Measurements from ENCODE around the gene CBX2. TPM values are rescaled to one million over a fixed set of nuclear protein-coding genes. Genes with fewer than 3 reads are reported as not detected.

Gene CBX2
- total and polyA plus RNA-seq, 4 donors = 1.4 to 13.5 (median 3.0) TPM

DNA sequence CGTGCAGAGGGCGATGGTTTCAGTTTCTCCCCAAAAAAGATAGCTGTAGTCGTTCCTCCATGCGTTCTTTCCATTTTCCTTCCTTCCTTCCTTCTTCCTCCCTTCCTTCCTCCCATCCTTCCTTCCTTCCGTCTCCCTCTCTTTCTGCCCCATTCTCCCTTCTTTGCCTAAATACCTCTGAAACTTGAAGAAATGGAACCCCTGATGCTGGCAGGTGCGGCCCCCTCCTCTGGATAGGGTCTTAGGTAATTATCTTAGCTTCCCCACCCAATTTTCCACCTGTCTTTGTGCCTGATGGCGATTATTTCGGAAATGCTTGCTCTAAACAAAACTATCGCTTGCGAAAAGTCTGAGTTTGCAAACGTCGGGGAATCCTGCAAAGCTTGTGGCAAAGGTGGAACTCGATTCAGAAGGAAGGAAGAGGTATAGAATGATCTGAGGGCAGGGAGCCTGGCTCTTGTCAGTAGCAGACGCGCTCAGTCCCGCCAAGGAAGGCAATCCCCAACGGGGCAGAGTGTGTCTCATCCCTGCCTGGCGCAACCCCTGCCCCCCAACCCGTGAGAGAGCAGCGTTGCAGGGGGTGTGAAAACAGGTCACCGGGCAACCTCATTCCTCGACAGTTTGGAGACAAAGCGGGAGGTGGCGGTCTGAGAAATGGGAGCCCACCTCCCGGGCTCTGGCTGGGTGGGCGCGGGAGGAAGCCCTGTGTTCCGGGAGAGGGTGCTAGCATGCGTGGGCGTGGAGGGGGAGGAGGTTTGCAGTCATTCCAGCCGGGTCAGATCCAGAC lies 21.8 kb downstream of the CBX2 start:
- no peak for DNase-seq
- H3K9ac ChIP-seq (ENCODE audit: insufficient read depth in 1 of 2, low read length in 2 of 2) = no peak overlapping the region
- peaks cover 0 to 4% (median 0%) of the 10 kb centered on the region in 4 donors for H3K36me3 ChIP-seq (ENCODE audit: control insufficient read depth in 4 of 4, insufficient read depth in 4 of 4, low read length in 4 of 4)
- H3K27ac ChIP-seq (ENCODE audit: low read depth in 1 of 2, low read length in 1 of 2) = no peak overlapping the region
- H3K4me3 ChIP-seq = no peak overlapping the region
- WGBS, 2 donors = 5 to 6% methylated on average over 29 to 31 of the region's 31 CpGs
- peaks cover 0 to 4% (median 0%) of the 10 kb centered on the region in 4 donors for H3K9me3 ChIP-seq (ENCODE audit: control insufficient read depth in 4 of 4, insufficient read depth in 3 of 4, low read length in 3 of 4)
- H3K4me1 ChIP-seq (ENCODE audit: control insufficient read depth in 5 of 5, insufficient read depth in 5 of 5, low read length in 5 of 5) = peaks cover 0 to 52% (median 8%) of the 10 kb centered on the region in 5 donors
- peaks cover 14 to 62% (median 56%) of the 10 kb centered on the region in 3 donors for H3K27me3 ChIP-seq (ENCODE audit: control insufficient read depth in 3 of 3, insufficient read depth in 3 of 3, low read length in 2 of 3)
- ATAC-seq (ENCODE audit: insufficient read depth, low FRiP score) = no peak
- TF ChIP-seq, protein P1, sequence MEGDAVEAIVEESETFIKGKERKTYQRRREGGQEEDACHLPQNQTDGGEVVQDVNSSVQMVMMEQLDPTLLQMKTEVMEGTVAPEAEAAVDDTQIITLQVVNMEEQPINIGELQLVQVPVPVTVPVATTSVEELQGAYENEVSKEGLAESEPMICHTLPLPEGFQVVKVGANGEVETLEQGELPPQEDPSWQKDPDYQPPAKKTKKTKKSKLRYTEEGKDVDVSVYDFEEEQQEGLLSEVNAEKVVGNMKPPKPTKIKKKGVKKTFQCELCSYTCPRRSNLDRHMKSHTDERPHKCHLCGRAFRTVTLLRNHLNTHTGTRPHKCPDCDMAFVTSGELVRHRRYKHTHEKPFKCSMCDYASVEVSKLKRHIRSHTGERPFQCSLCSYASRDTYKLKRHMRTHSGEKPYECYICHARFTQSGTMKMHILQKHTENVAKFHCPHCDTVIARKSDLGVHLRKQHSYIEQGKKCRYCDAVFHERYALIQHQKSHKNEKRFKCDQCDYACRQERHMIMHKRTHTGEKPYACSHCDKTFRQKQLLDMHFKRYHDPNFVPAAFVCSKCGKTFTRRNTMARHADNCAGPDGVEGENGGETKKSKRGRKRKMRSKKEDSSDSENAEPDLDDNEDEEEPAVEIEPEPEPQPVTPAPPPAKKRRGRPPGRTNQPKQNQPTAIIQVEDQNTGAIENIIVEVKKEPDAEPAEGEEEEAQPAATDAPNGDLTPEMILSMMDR (IDR thresholded peaks at IDR 0.05; ENCODE audit: control extremely low read depth, extremely low read depth) = no peak

DNA sequence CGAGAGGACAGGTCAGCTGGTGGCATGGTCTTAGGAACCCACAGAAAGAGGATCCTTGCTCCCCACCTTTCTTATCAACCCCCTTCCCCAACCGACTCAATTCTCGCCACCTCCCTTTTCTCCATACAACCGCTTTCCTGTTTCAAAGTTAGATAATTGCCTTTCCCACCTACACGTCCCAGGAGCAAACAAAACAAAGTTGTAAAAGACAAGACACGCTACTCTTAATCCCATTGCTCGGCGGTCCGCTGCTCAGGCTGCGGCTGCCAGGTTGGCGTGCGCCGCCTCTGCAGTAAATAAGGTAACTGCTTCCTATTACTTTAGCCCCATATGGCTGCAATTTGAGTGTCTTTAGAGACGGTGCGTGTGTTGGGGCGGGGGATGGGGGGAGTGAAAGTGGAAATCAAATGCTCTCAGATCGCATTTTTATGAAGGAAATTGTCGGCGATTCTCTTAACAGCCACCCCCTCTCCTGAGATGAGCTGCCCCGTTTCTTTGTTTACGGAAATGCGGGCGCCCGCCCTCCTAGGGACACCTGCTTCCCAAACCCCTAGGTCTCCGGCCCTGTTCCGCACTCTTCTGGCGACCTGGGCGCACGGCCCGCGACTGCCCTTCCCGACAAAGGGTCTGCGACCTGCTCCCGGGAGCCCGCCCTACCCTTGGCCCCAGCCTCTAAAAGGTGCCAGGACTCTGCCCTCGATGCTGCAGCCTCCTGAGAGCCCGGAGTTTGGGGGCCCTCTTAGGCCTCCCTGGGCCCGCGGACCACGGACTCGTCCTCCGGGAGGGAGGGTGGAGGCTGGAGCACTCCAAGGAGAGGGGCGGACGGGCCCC lies 22.6 kb downstream of the CBX2 start:
- peak; percentile 65 to 66 (median 66) for DNase-seq
- H3K9ac ChIP-seq (ENCODE audit: insufficient read depth in 1 of 2, low read length in 2 of 2) = no peak overlapping the region
- TF ChIP-seq, protein P1 (IDR thresholded peaks at IDR 0.05; ENCODE audit: control extremely low read depth, extremely low read depth) = no peak
- H3K27ac ChIP-seq (ENCODE audit: low read depth in 1 of 2, low read length in 1 of 2) = no peak overlapping the region
- H3K9me3 ChIP-seq (ENCODE audit: control insufficient read depth in 4 of 4, insufficient read depth in 3 of 4, low read length in 3 of 4) = peaks cover 0 to 4% (median 0%) of the 10 kb centered on the region in 4 donors
- WGBS, 2 donors = 3% methylated on average over 42 to 44 of the region's 44 CpGs
- no peak for ATAC-seq (ENCODE audit: insufficient read depth, low FRiP score)
- H3K4me3 ChIP-seq = no peak overlapping the region
- H3K27me3 ChIP-seq (ENCODE audit: control insufficient read depth in 3 of 3, insufficient read depth in 3 of 3, low read length in 2 of 3) = peaks cover 14 to 71% (median 65%) of the 10 kb centered on the region in 3 donors
- peaks cover 0 to 48% (median 8%) of the 10 kb centered on the region in 5 donors for H3K4me1 ChIP-seq (ENCODE audit: control insufficient read depth in 5 of 5, insufficient read depth in 5 of 5, low read length in 5 of 5)
- no peaks in the 10 kb centered on the region for H3K36me3 ChIP-seq (ENCODE audit: control insufficient read depth in 4 of 4, insufficient read depth in 4 of 4, low read length in 4 of 4)

DNA sequence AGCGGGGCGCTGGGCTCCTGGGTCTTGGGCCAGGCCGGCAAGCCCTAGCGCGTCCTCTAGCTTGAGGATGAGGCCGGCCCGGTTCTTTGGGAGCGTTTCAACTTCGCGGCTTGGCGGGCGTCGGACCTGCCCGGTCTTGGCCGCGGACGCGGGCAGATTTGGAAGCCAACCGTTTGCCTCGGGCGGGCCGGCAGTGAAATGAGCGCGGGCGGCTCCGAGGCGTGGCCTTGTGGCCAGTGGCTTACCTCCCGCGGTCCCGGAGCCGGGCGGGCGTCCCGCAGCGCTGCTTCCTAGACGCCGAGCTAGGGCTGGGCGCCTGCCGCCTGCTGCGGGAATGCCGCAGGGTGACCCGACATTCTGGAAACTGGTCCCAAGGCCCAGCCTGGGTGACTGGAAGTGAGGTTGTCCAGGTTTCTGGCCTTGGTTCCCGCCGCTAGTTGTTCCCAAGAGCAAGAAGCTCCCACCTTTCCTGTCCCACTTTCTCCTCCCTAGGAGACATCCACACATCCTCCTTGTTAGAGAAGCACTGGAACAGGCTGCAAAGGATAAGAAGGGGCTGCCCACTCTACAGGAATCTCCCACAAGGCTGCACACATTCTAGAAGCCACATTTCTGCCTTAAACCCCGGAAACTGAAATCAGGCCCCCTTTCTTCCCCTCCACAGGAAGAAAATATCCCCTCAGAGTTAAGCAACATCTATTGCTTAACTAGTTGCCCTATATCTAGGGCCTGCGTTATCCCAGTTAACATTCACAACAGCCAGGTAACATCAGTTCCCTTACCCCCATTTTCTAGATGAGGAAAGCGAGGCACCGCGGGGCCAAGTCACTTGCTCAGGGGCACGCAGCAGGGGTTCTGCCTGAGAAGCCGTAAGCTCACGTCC lies 23.4 kb downstream of the CBX2 start:
- Histone ChIP-seq H3K9me3 (ENCODE audit: control insufficient read depth in 4 of 4, insufficient read depth in 3 of 4, low read length in 3 of 4) (peaks cover 0 to 4% (median 0%) of the 10 kb centered on the region in 4 donors), H3K9ac (ENCODE audit: insufficient read depth in 1 of 2, low read length in 2 of 2) (no peak overlapping the region), H3K27me3 (ENCODE audit: control insufficient read depth in 3 of 3, insufficient read depth in 3 of 3, low read length in 2 of 3) (peaks cover 17 to 79% (median 73%) of the 10 kb centered on the region in 3 donors), H3K27ac (ENCODE audit: low read depth in 1 of 2, low read length in 1 of 2) (no peak overlapping the region), H3K4me3 (no peak overlapping the region), H3K4me1 (ENCODE audit: control insufficient read depth in 5 of 5, insufficient read depth in 5 of 5, low read length in 5 of 5) (peaks cover 0 to 39% (median 8%) of the 10 kb centered on the region in 5 donors), H3K36me3 (ENCODE audit: control insufficient read depth in 4 of 4, insufficient read depth in 4 of 4, low read length in 4 of 4) (no peaks in the 10 kb centered on the region)
- DNase-seq = peak in 1 of 3 donors; percentile 28
- no peak for ATAC-seq (ENCODE audit: insufficient read depth, low FRiP score)
- TF ChIP-seq, protein P1 (IDR thresholded peaks at IDR 0.05; ENCODE audit: control extremely low read depth, extremely low read depth) = no peak
- WGBS, 2 donors = 3 to 5% methylated on average over 52 of the region's 52 CpGs

Measured in lung (tissue), 12 donors.